ENCODE data around the gene TMED9.

GRCh38 chr5:177606071-177607051, 14.4 kb downstream of the TMED9 start:
- TF ChIP-seq EP300 (IDR thresholded peaks at IDR 0.05), result no peak
- TF ChIP-seq, protein P1, sequence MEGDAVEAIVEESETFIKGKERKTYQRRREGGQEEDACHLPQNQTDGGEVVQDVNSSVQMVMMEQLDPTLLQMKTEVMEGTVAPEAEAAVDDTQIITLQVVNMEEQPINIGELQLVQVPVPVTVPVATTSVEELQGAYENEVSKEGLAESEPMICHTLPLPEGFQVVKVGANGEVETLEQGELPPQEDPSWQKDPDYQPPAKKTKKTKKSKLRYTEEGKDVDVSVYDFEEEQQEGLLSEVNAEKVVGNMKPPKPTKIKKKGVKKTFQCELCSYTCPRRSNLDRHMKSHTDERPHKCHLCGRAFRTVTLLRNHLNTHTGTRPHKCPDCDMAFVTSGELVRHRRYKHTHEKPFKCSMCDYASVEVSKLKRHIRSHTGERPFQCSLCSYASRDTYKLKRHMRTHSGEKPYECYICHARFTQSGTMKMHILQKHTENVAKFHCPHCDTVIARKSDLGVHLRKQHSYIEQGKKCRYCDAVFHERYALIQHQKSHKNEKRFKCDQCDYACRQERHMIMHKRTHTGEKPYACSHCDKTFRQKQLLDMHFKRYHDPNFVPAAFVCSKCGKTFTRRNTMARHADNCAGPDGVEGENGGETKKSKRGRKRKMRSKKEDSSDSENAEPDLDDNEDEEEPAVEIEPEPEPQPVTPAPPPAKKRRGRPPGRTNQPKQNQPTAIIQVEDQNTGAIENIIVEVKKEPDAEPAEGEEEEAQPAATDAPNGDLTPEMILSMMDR (IDR thresholded peaks at IDR 0.05), result no peak

Data from upper lobe of left lung (tissue), 4 donors.